H9 (cell line): ENCODE data around the gene NPHP4. TPM values are rescaled to one million over a fixed set of nuclear protein-coding genes. Genes with fewer than 3 reads are reported as not detected.

Experiments used
- DNase-seq: peaks from one replicate; pipeline ENCODE4 v3.0.0-alpha.2; 2017
- H2AFZ ChIP-seq: one replicate; pipeline ENCODE4 v1.6.1; 2013; ENCODE audit warnings: mild to moderate bottlenecking, low read length, control low read depth, moderate library complexity
- H2AK5ac ChIP-seq: 2 replicates; pipeline ENCODE4 v1.6.1; 2013; ENCODE audit warnings: low read length, control low read depth, mixed read lengths; ENCODE audit not compliant: insufficient read length
- H2BK120ac ChIP-seq: one replicate; pipeline ENCODE4 v1.6.1; 2013; ENCODE audit warnings: low read depth, mild to moderate bottlenecking, low read length, control low read depth, inconsistent platforms; ENCODE audit not compliant: poor library complexity, severe bottlenecking
- H2BK12ac ChIP-seq: 2 replicates; pipeline ENCODE4 v1.6.1; 2013; ENCODE audit warnings: low read length, control low read depth, mixed read lengths, low read depth; ENCODE audit not compliant: insufficient read length
- H2BK15ac ChIP-seq: 2 replicates; pipeline ENCODE4 v1.6.1; 2013; ENCODE audit warnings: low read depth, low read length, control low read depth
- H2BK20ac ChIP-seq: one replicate; pipeline ENCODE4 v1.6.1; 2013; ENCODE audit warnings: low read depth, mild to moderate bottlenecking, low read length, control low read depth, inconsistent platforms; ENCODE audit not compliant: poor library complexity, severe bottlenecking
- H2BK5ac ChIP-seq: 2 replicates; pipeline ENCODE4 v1.6.1; 2013; ENCODE audit warnings: low read length, control low read depth, mixed read lengths; ENCODE audit not compliant: insufficient read length
- H3K14ac ChIP-seq: 2 replicates; pipeline ENCODE4 v1.6.1; 2013; ENCODE audit warnings: low read length, control low read depth; ENCODE audit not compliant: insufficient read depth
- H3K18ac ChIP-seq: 2 replicates; pipeline ENCODE4 v1.6.1; 2013; ENCODE audit warnings: low read depth, mild to moderate bottlenecking, mixed read lengths, low read length, control low read depth; ENCODE audit not compliant: insufficient read length
- H3K23ac ChIP-seq: 2 replicates; pipeline ENCODE4 v1.6.1; 2013; ENCODE audit warnings: low read length, control low read depth, mixed read lengths, low read depth; ENCODE audit not compliant: insufficient read length
- H3K23me2 ChIP-seq: 2 replicates; pipeline ENCODE4 v1.6.1; 2013; ENCODE audit warnings: low read depth, mild to moderate bottlenecking, mixed read lengths, low read length, control low read depth; ENCODE audit not compliant: insufficient read length, poor library complexity, severe bottlenecking
- H3K27ac ChIP-seq: 2 replicates; pipeline ENCODE4 v1.5.1; 2013; ENCODE audit warnings: low read length, control low read depth, mixed read lengths, low read depth; ENCODE audit not compliant: insufficient read length
- H3K27me3 ChIP-seq: 2 replicates; pipeline ENCODE4 v1.6.1; 2013; ENCODE audit warnings: low read length, control low read depth, inconsistent platforms; ENCODE audit not compliant: insufficient read depth
- H3K4ac ChIP-seq: 2 replicates; pipeline ENCODE4 v1.6.1; 2013; ENCODE audit warnings: low read depth, mild to moderate bottlenecking, control low read depth, inconsistent platforms, low read length, moderate library complexity
- H3K4me1 ChIP-seq: 2 replicates; pipeline ENCODE4 v1.6.1; 2013; ENCODE audit warnings: low read length, control low read depth, inconsistent platforms; ENCODE audit not compliant: insufficient read depth
- H3K4me2 ChIP-seq: 2 replicates; pipeline ENCODE4 v1.6.1; 2013; ENCODE audit warnings: low read length, control low read depth, mixed read lengths; ENCODE audit not compliant: insufficient read length, insufficient read depth
- H3K56ac ChIP-seq: 2 replicates; pipeline ENCODE4 v1.6.1; 2013; ENCODE audit warnings: low read depth, mild to moderate bottlenecking, mixed read lengths, low read length, control low read depth; ENCODE audit not compliant: insufficient read length
- H3K79me1 ChIP-seq: 2 replicates; pipeline ENCODE4 v1.6.1; 2013; ENCODE audit warnings: low read depth, mild to moderate bottlenecking, moderate library complexity, low read length, control low read depth, inconsistent platforms; ENCODE audit not compliant: insufficient read depth, poor library complexity, severe bottlenecking
- H3K79me2 ChIP-seq: 2 replicates; pipeline ENCODE4 v1.6.1; 2013; ENCODE audit warnings: low read length, control low read depth, inconsistent platforms; ENCODE audit not compliant: insufficient read depth
- H3K9ac ChIP-seq: 2 replicates; pipeline ENCODE4 v1.6.1; 2013; ENCODE audit warnings: low read length, control low read depth, mixed read lengths; ENCODE audit not compliant: insufficient read length; ENCODE audit errors: extremely low read depth
- H3K9me3 ChIP-seq: one replicate; pipeline ENCODE4 v1.6.1; 2013; ENCODE audit warnings: low read depth, low read length, inconsistent platforms; ENCODE audit not compliant: control insufficient read depth
- H3T11ph ChIP-seq: one replicate; pipeline ENCODE4 v1.6.1; 2013; ENCODE audit warnings: mild to moderate bottlenecking, low read length, control low read depth, inconsistent platforms
- H4K20me1 ChIP-seq: one replicate; pipeline ENCODE4 v1.6.1; 2013; ENCODE audit not compliant: control insufficient read depth, insufficient read length, insufficient read depth
- H4K5ac ChIP-seq: 2 replicates; pipeline ENCODE4 v1.6.1; 2013; ENCODE audit warnings: low read depth, mild to moderate bottlenecking, mixed read lengths, low read length, control low read depth; ENCODE audit not compliant: insufficient read length
- H4K8ac ChIP-seq: replicated peaks from 2 replicates; pipeline ENCODE4 v1.6.1; 2013; ENCODE audit warnings: low read length, control low read depth, mixed read lengths, low read depth; ENCODE audit not compliant: insufficient read length
- H4K91ac ChIP-seq: 2 replicates; pipeline ENCODE4 v1.6.1; 2013; ENCODE audit warnings: low read depth, mild to moderate bottlenecking, moderate library complexity, mixed read lengths, low read length, control low read depth; ENCODE audit not compliant: insufficient read length
- H3K27ac Mint-ChIP-seq, 3 experiments: 2 replicates in 2 of 3; 3 replicates in 1 of 3; pipeline ENCODE4 v1.8.0; 2020 to 2021; ENCODE audit warnings: mixed read lengths in 3 of 3, mild to moderate bottlenecking in 1 of 3, moderate library complexity in 1 of 3
- H3K27me3 Mint-ChIP-seq: 2 replicates; pipeline ENCODE4 v1.8.0; 2021; ENCODE audit warnings: low read depth, mild to moderate bottlenecking, moderate library complexity, mixed read lengths
- H3K36me3 Mint-ChIP-seq, 3 experiments: 2 replicates in 2 of 3; 3 replicates in 1 of 3; pipeline ENCODE4 v1.8.0; 2020 to 2021; ENCODE audit warnings: low read depth in 3 of 3, mixed read lengths in 3 of 3; ENCODE audit not compliant: insufficient read depth in 1 of 3
- H3K4me1 Mint-ChIP-seq, 2 experiments: 2 replicates each; pipeline ENCODE4 v1.8.0; 2020; ENCODE audit warnings: mixed read lengths in 2 of 2
- H3K4me3 Mint-ChIP-seq, 2 experiments: 2 replicates in 1 of 2; 3 replicates in 1 of 2; pipeline ENCODE4 v1.8.0; 2020 to 2021; ENCODE audit warnings: mild to moderate bottlenecking in 2 of 2, mixed read lengths in 2 of 2, moderate library complexity in 1 of 2
- H3K9me3 Mint-ChIP-seq, 2 experiments: 2 replicates in 1 of 2; 3 replicates in 1 of 2; pipeline ENCODE4 v1.8.0; 2020; ENCODE audit warnings: mild to moderate bottlenecking in 2 of 2, mixed read lengths in 2 of 2, moderate library complexity in 1 of 2
- WGBS: extraction: QIAGEN DNeasy Blood & Tissue Kit; methylation state at CpG from one replicate; pipeline ENCODE4 v1.1.7; 2013; ENCODE audit warnings: missing lambda C conversion rate, low lambda C conversion rate, mixed read lengths; ENCODE audit not compliant: insufficient read length; ENCODE audit errors: extremely low coverage; 5-methylcytosine and 5-hydroxymethylcytosine counted together
- total RNA-seq: library from RNA; stranded (reverse); gene quantifications from 2 replicates; pipeline ENCODE4 v1.2.1, GENCODE V29; 2021
- TF ChIP-seq, protein P1 (sequence below): fragments of 200-600 bp; sonication (generic); conservative IDR thresholded peaks from 3 replicates; pipeline ENCODE4 v1.8.0; 2021; ENCODE audit warnings: antibody characterized with exemption, mild to moderate bottlenecking

NPHP4 gene
- total RNA-seq, 1 experiment from 2014 or later = 17.6 TPM

DNA sequence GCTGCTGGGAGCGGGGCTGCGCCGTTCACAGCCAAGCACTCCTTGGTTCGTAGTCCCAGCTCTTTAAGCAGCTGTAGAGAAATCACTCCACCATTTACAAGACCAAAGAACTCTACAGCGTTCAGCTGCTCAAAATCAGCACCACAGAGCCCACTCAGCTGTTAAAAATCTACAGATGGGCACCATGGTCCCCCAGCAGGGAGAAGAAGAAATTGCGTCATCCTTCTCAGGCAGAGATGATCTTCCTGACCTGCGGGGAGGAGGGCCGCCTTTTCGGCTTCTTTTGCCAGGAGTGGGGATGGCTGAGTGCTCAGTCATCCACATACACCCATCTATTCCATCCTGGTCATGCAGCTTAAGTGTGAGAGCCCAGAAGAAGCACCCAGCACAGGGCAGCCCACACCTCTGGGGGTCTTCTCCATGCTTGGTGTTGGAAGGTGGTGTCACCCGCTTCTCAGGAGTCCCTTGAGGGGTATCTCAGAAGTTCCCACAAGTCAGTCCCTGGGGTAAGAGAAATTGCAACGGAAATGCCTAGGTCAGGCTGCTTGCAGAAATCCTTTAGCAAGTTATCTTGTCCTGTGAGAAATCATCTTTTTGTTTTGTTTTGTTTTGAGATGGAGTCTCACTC, 163.8 kb downstream of the NPHP4 start:
- Histone ChIP-seq H4K20me1 (no peaks in the 10 kb centered on the region), H2BK120ac (no peak overlapping the region), H4K5ac (no peak overlapping the region), H3K23ac (no peak overlapping the region), H3K4me2 (no peak overlapping the region), H3K18ac (no peak overlapping the region), H2BK20ac (no peak overlapping the region), H4K8ac (no peak overlapping the region), H2BK12ac (no peak overlapping the region), H2AK5ac (no peak overlapping the region), H4K91ac (no peak overlapping the region), H3K23me2 (no peaks in the 10 kb centered on the region), H3K79me2 (no peaks in the 10 kb centered on the region), H2AFZ (no peak overlapping the region), H3K79me1 (no peaks in the 10 kb centered on the region), H3K14ac (no peak overlapping the region), H2BK5ac (no peak overlapping the region), H3K27me3 (no peaks in the 10 kb centered on the region), H3K9me3 (no peaks in the 10 kb centered on the region), H3K4ac (no peak overlapping the region), H3K56ac (no peak overlapping the region), H3K27ac (no peak overlapping the region), H3K9ac (no peak overlapping the region), H2BK15ac (no peak overlapping the region), H3T11ph (no peak overlapping the region), H3K4me1 (peaks cover 9% of the 10 kb centered on the region; the same call in 1 of the 2 replicates)
- no peak overlapping the region for H3K27ac Mint-ChIP-seq
- H3K4me1 Mint-ChIP-seq = peaks cover 43 to 50% of the 10 kb centered on the region in 2 experiments
- peaks cover 6 to 7% (median 6%) of the 10 kb centered on the region in 3 experiments; a peak in 6 of 7 replicates for H3K36me3 Mint-ChIP-seq
- WGBS = no CpG with 5 or more reads among the region's 11 CpGs
- peaks cover 4% of the 10 kb centered on the region for H3K27me3 Mint-ChIP-seq
- TF ChIP-seq, protein P1, sequence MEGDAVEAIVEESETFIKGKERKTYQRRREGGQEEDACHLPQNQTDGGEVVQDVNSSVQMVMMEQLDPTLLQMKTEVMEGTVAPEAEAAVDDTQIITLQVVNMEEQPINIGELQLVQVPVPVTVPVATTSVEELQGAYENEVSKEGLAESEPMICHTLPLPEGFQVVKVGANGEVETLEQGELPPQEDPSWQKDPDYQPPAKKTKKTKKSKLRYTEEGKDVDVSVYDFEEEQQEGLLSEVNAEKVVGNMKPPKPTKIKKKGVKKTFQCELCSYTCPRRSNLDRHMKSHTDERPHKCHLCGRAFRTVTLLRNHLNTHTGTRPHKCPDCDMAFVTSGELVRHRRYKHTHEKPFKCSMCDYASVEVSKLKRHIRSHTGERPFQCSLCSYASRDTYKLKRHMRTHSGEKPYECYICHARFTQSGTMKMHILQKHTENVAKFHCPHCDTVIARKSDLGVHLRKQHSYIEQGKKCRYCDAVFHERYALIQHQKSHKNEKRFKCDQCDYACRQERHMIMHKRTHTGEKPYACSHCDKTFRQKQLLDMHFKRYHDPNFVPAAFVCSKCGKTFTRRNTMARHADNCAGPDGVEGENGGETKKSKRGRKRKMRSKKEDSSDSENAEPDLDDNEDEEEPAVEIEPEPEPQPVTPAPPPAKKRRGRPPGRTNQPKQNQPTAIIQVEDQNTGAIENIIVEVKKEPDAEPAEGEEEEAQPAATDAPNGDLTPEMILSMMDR = peak; percentile 24; the same call in 1 of the 3 replicates
- peaks cover 8 to 11% of the 10 kb centered on the region in 2 experiments; a peak in 4 of 5 replicates for H3K9me3 Mint-ChIP-seq
- no peak overlapping the region for H3K4me3 Mint-ChIP-seq
- DNase-seq = no peak
